GM12891 (cell line): ENCODE results near the gene FAT1.

Experiments used
- POLR2A ChIP-seq: IDR thresholded peaks from 2 replicates; pipeline ENCODE4 v1.6.1; 2011; ENCODE audit warnings: low read depth, low read length, control low read depth
- POLR2AphosphoS5 ChIP-seq: IDR thresholded peaks from 2 replicates; pipeline ENCODE4 v1.6.1; 2011; ENCODE audit warnings: low read depth, low read length, control low read depth
- POU2F2 ChIP-seq: IDR thresholded peaks from 2 replicates; pipeline ENCODE4 v1.6.1; 2011; ENCODE audit warnings: low read depth, mild to moderate bottlenecking, control low read depth, low read length, moderate library complexity
- SPI1 ChIP-seq: IDR thresholded peaks from 2 replicates; pipeline ENCODE4 v1.6.1; 2011; ENCODE audit warnings: low read depth, low read length, control low read depth

- no peak for TF ChIP-seq POLR2A
- no peak for TF ChIP-seq POLR2AphosphoS5
- TF ChIP-seq SPI1: no peak
- no peak for TF ChIP-seq POU2F2
Observed at GRCh38 chr4:186754976-186755375, 31.3 kb upstream of the FAT1 start.
